GM12878 (cell line): ENCODE results near the gene DIS3L2. TPM values are rescaled to one million over a fixed set of nuclear protein-coding genes. Genes with fewer than 3 reads are reported as not detected.

Experiments
- ATAC-seq: fragments of 200-7000 bp; cut with Tn5 transposase; 3 replicates; pipeline ENCODE4 v1.9.1; 2020; ENCODE audit warnings: mild to moderate bottlenecking, moderate library complexity
- BruUV-seq: library from RNA; stranded (reverse); fragments of 400-500 nt; replicated peaks from 2 replicates; lab custom pipeline; 2021; lab: Mats Ljungman, UMichigan
- CTCF ChIA-PET: fragments of 300-600 bp; sonication (Branson Sonifier 250); formaldehyde crosslinking; extraction: SDS; loops from one replicate; lab custom pipeline; 2021; ENCODE audit warnings: inconsistent platforms; lab: Yijun Ruan, JAX
- POLR2A ChIA-PET: fragments of 350-600 bp; formaldehyde crosslinking; extraction: SDS; loops from one replicate; lab custom pipeline; 2021; ENCODE audit warnings: inconsistent platforms; lab: Charles Lee
- RAD21 ChIA-PET: fragments of 300-600 bp; sonication (Branson Sonifier 250); formaldehyde crosslinking; loops from one replicate; lab custom pipeline; 2023; ENCODE audit warnings: antibody characterized with exemption; ENCODE audit not compliant: unreplicated experiment; lab: Charles Lee
- SMC1A ChIA-PET: fragments of 300-600 bp; sonication (Branson Sonifier 250); formaldehyde crosslinking; loops from one replicate; lab custom pipeline; 2023; ENCODE audit not compliant: unreplicated experiment, uncharacterized antibody; lab: Charles Lee
- DNase-seq: peaks from one replicate; pipeline ENCODE4 v3.0.0-alpha.2; 2011; ENCODE audit warnings: low read depth, low spot score
- FAIRE-seq: peaks from 3 replicates; lab custom pipeline; 2011; peaks lifted over from hg19 to GRCh38; lab: Jason Lieb, UNC
- H2AFZ ChIP-seq: 2 replicates; pipeline ENCODE4 v1.6.0; 2011; ENCODE audit warnings: low read depth, low read length, control low read depth; ENCODE audit not compliant: control insufficient read depth
- H3K27ac ChIP-seq: 2 replicates; pipeline ENCODE4 v1.5.1; 2011; ENCODE audit warnings: control low read depth; ENCODE audit not compliant: control insufficient read depth, insufficient read depth
- H3K27me3 ChIP-seq, 2 experiments: replicated peaks in 1 of 2; 2 replicates each; pipeline versions ENCODE4 v1.6.0 to v1.6.1; 2011; ENCODE audit warnings: low read length in 1 of 2; ENCODE audit not compliant: control insufficient read depth in 2 of 2, insufficient read depth in 2 of 2
- H3K36me3 ChIP-seq, 2 experiments: 2 replicates each; pipeline ENCODE4 v1.5.1; 2011; ENCODE audit warnings: low read length in 1 of 2; ENCODE audit not compliant: control insufficient read depth in 2 of 2, insufficient read depth in 2 of 2
- H3K4me1 ChIP-seq: 2 replicates; pipeline ENCODE4 v1.6.1; 2011; ENCODE audit warnings: mild to moderate bottlenecking, low read length, moderate library complexity, mixed read lengths; ENCODE audit not compliant: control insufficient read depth, insufficient read depth
- H3K4me2 ChIP-seq: 2 replicates; pipeline ENCODE4 v1.6.0; 2011; ENCODE audit warnings: control low read depth; ENCODE audit not compliant: control insufficient read depth, insufficient read depth
- H3K4me3 ChIP-seq: fragments of 200-600 bp; sonication (generic); 2 replicates; pipeline ENCODE4 v1.5.1; 2016
- H3K79me2 ChIP-seq: 2 replicates; pipeline ENCODE4 v1.6.0; 2011; ENCODE audit warnings: low read length; ENCODE audit not compliant: control insufficient read depth, insufficient read depth
- H3K9ac ChIP-seq: 2 replicates; pipeline ENCODE4 v1.8.0; 2011; ENCODE audit warnings: low read length, control low read depth, mixed read lengths; ENCODE audit not compliant: control insufficient read depth, insufficient read depth
- H3K9me3 ChIP-seq: replicated peaks from 3 replicates; pipeline ENCODE4 v1.5.1; 2011; ENCODE audit warnings: mild to moderate bottlenecking, low read length; ENCODE audit not compliant: control insufficient read depth, insufficient read depth
- H4K20me1 ChIP-seq: 2 replicates; pipeline ENCODE4 v1.6.0; 2011; ENCODE audit not compliant: control insufficient read depth, insufficient read depth
- CREM ChIP-seq: IDR thresholded peaks from 2 replicates; pipeline ENCODE4 v1.6.1; 2014; ENCODE audit warnings: antibody characterized with exemption, low read depth
- DPF2 ChIP-seq: fragments of 450-650 bp; IDR thresholded peaks from 2 replicates; pipeline ENCODE4 v1.6.1; 2017; ENCODE audit warnings: mild to moderate bottlenecking
- GATAD2B ChIP-seq: fragments of 450-650 bp; conservative IDR thresholded peaks from 2 replicates; pipeline ENCODE4 v1.6.1; 2017; ENCODE audit warnings: low read depth, mild to moderate bottlenecking, moderate library complexity
- IRF4 ChIP-seq: IDR thresholded peaks from 2 replicates; pipeline ENCODE4 v1.6.1; 2011; ENCODE audit warnings: low read depth, low read length
- KAT2A ChIP-seq: conservative IDR thresholded peaks from 2 replicates; pipeline ENCODE4 v1.6.1; 2011; ENCODE audit warnings: low read depth, low read length; ENCODE audit not compliant: control insufficient read depth
- MEF2B ChIP-seq: fragments of 450-650 bp; IDR thresholded peaks from 2 replicates; pipeline ENCODE4 v1.6.1; 2018; ENCODE audit warnings: mild to moderate bottlenecking, moderate library complexity; ENCODE audit not compliant: partially characterized antibody, poor library complexity, severe bottlenecking
- MYC ChIP-seq: IDR thresholded peaks from 2 replicates; pipeline ENCODE4 v1.6.1; 2011; ENCODE audit warnings: mild to moderate bottlenecking, low read length, moderate library complexity, inconsistent platforms; ENCODE audit not compliant: insufficient read depth, insufficient replicate concordance, insufficient read length, severe bottlenecking
- NR2F1 ChIP-seq: fragments of 450-650 bp; conservative IDR thresholded peaks from 2 replicates; pipeline ENCODE4 v1.6.1; 2017; ENCODE audit warnings: mild to moderate bottlenecking
- RAD21 ChIP-seq: IDR thresholded peaks from 2 replicates; pipeline ENCODE4 v1.6.1; 2011; ENCODE audit warnings: mild to moderate bottlenecking, low read depth, low read length, moderate library complexity; ENCODE audit not compliant: insufficient read depth
- SPI1 ChIP-seq: IDR thresholded peaks from 2 replicates; pipeline ENCODE4 v1.6.1; 2011; ENCODE audit warnings: low read depth, mild to moderate bottlenecking, low read length, moderate library complexity, borderline replicate concordance; ENCODE audit not compliant: insufficient read depth
- SREBF1 ChIP-seq: IDR thresholded peaks from 2 replicates; pipeline ENCODE4 v1.6.1; 2012; ENCODE audit warnings: mild to moderate bottlenecking, low read length
- TCF3 ChIP-seq: IDR thresholded peaks from 2 replicates; pipeline ENCODE4 v1.6.1; 2012; ENCODE audit warnings: low read depth, mild to moderate bottlenecking, low read length, borderline replicate concordance; ENCODE audit not compliant: insufficient read depth
- ZNF274 ChIP-seq: IDR thresholded peaks from one replicate; pipeline ENCODE4 v1.8.0; 2011; ENCODE audit not compliant: insufficient read length, insufficient read depth
- WGBS: methylation state at CpG from one replicate; pipeline ENCODE4 v1.1.6; 2016; ENCODE audit warnings: low lambda C conversion rate; ENCODE audit not compliant: insufficient replicate concordance, insufficient coverage; ENCODE audit errors: missing lambda C conversion rate; 5-methylcytosine and 5-hydroxymethylcytosine counted together
- in situ Hi-C: fragments of 300-500 bp; cut with MboI; formaldehyde crosslinking; loops from 9 replicates; pipeline ENCODE4 v1.14.3; 2018; ENCODE audit warnings: mixed read lengths
- intact Hi-C: fragments of 100-400 bp; cut with micrococcal nuclease; formaldehyde crosslinking; loops from one replicate; pipeline ENCODE4 v1.14.2; 2022; ENCODE audit not compliant: unreplicated experiment
- polyA plus RNA-seq, 11 experiments: library from polyadenylated mRNA; depleted of rRNA in 4 of 11; unstranded in 6 of 11; stranded (reverse) in 5 of 11; fragments of >200 nt; fragmentation: Nextera tagmentation in 4 of 11; fragmentation: Illumina TruSeq in 1 of 11; extraction: Ambion mirVana in 4 of 11; extraction: Trizol in 1 of 11; gene quantifications; 1 replicate in 1 of 11; 2 replicates in 10 of 11; pipeline versions ENCODE4 v1.2.1 to v1.2.3, GENCODE V29; 2011 to 2016; ENCODE audit warnings: inconsistent platforms in 2 of 11, missing spikeins in 2 of 11, low read depth in 1 of 11
- total RNA-seq, 4 experiments: library from RNA; depleted of rRNA in 3 of 4; stranded (reverse); fragments of >200 nt in 3 of 4; fragmentation: Illumina TruSeq in 1 of 4; extraction: Trizol in 1 of 4; gene quantifications; 2 replicates each; pipeline versions ENCODE4 v1.2.1 to v1.2.3, GENCODE V29; 2013 to 2021
- TF ChIP-seq, protein P1 (sequence below): fragments of 150-350 bp; IDR thresholded peaks from 2 replicates; pipeline ENCODE4 v1.6.1; 2014; ENCODE audit warnings: mild to moderate bottlenecking, low read depth, low read length
- TF ChIP-seq, protein P2 (sequence below), 3 experiments: IDR thresholded peaks in 2 of 3; conservative IDR thresholded peaks in 1 of 3; 2 replicates each; pipeline ENCODE4 v1.5.1; 2011; ENCODE audit warnings: low read depth in 3 of 3, low read length in 3 of 3, mild to moderate bottlenecking in 3 of 3, control low read depth in 2 of 3, moderate library complexity in 2 of 3, inconsistent platforms in 1 of 3, mixed read lengths in 1 of 3; ENCODE audit not compliant: control insufficient read depth in 2 of 3, insufficient read depth in 1 of 3; ENCODE audit errors: extremely low read depth in 1 of 3

The DIS3L2 gene
- total and polyA plus RNA-seq, 10 of the 15 experiments (the other 5 are each of a cell fraction or from before 2014, with no cell fraction given): 3.5 to 27.1 (median 16.0) TPM

DNA sequence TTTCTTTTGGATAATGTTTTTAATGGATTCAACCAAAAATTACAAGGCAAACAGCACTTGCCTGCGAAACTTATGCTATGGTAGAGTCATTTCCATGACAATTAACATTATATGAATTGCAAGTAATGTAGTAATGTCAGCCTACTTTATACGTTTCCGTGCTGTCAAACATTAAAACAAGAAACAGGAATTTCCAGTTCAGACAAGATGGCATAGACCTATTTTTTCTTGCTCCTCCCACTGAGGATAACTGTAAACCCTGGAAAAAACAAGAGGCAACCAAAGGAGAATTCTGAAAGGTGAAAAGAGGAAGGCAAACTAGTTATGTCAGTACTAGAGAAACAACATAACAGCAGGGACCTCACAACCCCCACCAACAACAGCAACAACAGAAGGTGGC, 170.7 kb downstream of the DIS3L2 start:
- H3K79me2 ChIP-seq: no peaks in the 10 kb centered on the region
- peak; percentile 48; the same call in 1 of the 2 replicates for TF ChIP-seq SPI1
- no peak for TF ChIP-seq ZNF274
- no peak for TF ChIP-seq TCF3
- TF ChIP-seq, all 136 proteins: peak for 1
- Histone ChIP-seq H3K4me2 (no peak overlapping the region), H2AFZ (no peak overlapping the region), H3K9me3 (no peaks in the 10 kb centered on the region), H4K20me1 (no peaks in the 10 kb centered on the region), H3K4me3 (no peak overlapping the region), H3K9ac (no peak overlapping the region), H3K27ac (no peak overlapping the region), H3K36me3 (peaks cover 2 to 3% of the 10 kb centered on the region in 2 experiments; a peak in 3 of 4 replicates), H3K4me1 (peaks cover 4% of the 10 kb centered on the region; the same call in 1 of the 2 replicates), H3K27me3 (no peaks in the 10 kb centered on the region)
- FAIRE-seq: no peak
- WGBS: 79% methylated on average over 3 of the region's 3 CpGs
- in situ Hi-C loops (no loop called here), intact Hi-C loops (no loop called here)
- RAD21 ChIA-PET: no interaction called here
- BruUV-seq: no TSS peak
- no peak for DNase-seq
- POLR2A ChIA-PET: interaction anchor here (0.7 kb wide), 1 partner anchor 14 kb away, joined by 8 read pairs; no protein-coding TSS in a partner anchor
- ATAC-seq: peak; percentile 20; the same call in 1 of the 3 replicates
- SMC1A ChIA-PET: no interaction called here
- CTCF ChIA-PET: interaction anchor here (0.7 kb wide), 1 partner anchor 59 kb away, joined by 3 read pairs; no protein-coding TSS in a partner anchor

DNA sequence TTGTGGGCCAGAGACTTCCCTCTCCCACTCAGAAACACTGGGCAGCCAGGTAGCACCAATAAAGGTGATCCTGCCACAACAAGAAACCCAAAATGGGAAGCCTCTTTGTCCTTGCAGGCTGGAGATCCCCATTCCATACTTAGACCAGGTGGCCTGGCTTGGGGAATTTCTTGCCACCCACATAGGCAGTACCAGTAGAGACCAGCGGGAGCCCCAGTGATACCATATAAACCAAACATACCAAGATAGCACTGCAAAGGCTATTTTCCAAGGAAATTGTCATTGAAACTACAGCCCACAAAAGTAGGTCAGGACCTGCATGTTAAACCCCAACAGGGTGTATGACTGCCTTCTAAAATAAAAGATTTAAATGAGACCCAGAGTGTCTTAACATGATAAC, 171.6 kb downstream of the DIS3L2 start:
- CTCF ChIA-PET: no interaction called here
- FAIRE-seq: no peak
- TF ChIP-seq, protein P1, sequence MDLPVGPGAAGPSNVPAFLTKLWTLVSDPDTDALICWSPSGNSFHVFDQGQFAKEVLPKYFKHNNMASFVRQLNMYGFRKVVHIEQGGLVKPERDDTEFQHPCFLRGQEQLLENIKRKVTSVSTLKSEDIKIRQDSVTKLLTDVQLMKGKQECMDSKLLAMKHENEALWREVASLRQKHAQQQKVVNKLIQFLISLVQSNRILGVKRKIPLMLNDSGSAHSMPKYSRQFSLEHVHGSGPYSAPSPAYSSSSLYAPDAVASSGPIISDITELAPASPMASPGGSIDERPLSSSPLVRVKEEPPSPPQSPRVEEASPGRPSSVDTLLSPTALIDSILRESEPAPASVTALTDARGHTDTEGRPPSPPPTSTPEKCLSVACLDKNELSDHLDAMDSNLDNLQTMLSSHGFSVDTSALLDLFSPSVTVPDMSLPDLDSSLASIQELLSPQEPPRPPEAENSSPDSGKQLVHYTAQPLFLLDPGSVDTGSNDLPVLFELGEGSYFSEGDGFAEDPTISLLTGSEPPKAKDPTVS: no peak
- TF ChIP-seq CREM (no peak), NR2F1 (no peak), DPF2 (no peak), IRF4 (no peak), SREBF1 (no peak), MYC (no peak), GATAD2B (no peak), RAD21 (peak; percentile 31), MEF2B (no peak), KAT2A (no peak)
- TF ChIP-seq, protein P2, sequence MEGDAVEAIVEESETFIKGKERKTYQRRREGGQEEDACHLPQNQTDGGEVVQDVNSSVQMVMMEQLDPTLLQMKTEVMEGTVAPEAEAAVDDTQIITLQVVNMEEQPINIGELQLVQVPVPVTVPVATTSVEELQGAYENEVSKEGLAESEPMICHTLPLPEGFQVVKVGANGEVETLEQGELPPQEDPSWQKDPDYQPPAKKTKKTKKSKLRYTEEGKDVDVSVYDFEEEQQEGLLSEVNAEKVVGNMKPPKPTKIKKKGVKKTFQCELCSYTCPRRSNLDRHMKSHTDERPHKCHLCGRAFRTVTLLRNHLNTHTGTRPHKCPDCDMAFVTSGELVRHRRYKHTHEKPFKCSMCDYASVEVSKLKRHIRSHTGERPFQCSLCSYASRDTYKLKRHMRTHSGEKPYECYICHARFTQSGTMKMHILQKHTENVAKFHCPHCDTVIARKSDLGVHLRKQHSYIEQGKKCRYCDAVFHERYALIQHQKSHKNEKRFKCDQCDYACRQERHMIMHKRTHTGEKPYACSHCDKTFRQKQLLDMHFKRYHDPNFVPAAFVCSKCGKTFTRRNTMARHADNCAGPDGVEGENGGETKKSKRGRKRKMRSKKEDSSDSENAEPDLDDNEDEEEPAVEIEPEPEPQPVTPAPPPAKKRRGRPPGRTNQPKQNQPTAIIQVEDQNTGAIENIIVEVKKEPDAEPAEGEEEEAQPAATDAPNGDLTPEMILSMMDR (IDR thresholded peaks at IDR 0.05 in 2 of 3, conservative IDR thresholded peaks at IDR 0.05 in 1 of 3; ENCODE audit: control insufficient read depth in 2 of 3, extremely low read depth in 1 of 3, insufficient read depth in 1 of 3, low read depth in 3 of 3, low read length in 3 of 3): peak in 2 of 3 experiments; percentile 13 to 39; a peak in 3 of 6 replicates

More for the DNA sequence above, 171.6 kb downstream of the DIS3L2 start:
- Histone ChIP-seq H3K4me2 (no peak overlapping the region), H2AFZ (no peak overlapping the region), H3K27ac (no peak overlapping the region), H3K4me3 (no peak overlapping the region), H3K36me3 (peaks cover 2 to 3% of the 10 kb centered on the region in 2 experiments; a peak in 3 of 4 replicates), H3K4me1 (peaks cover 4% of the 10 kb centered on the region; the same call in 1 of the 2 replicates), H3K9me3 (no peaks in the 10 kb centered on the region), H3K9ac (no peak overlapping the region), H3K27me3 (no peaks in the 10 kb centered on the region), H3K79me2 (no peaks in the 10 kb centered on the region), H4K20me1 (no peaks in the 10 kb centered on the region)
- SMC1A ChIA-PET: no interaction called here
- 87% methylated on average over 1 of the region's 1 CpG for WGBS
- POLR2A ChIA-PET: interaction anchor here (0.5 kb wide), 1 partner anchor 165 kb away, joined by 3 read pairs; no protein-coding TSS in a partner anchor
- RAD21 ChIA-PET: no interaction called here
- in situ Hi-C loops (no loop called here), intact Hi-C loops (no loop called here)
- DNase-seq (no peak), ATAC-seq (peak; percentile 79)
- BruUV-seq: no TSS peak
